A673 (cell line): Measurements from ENCODE around the gene NTRK3. TPM values are rescaled to one million over a fixed set of nuclear protein-coding genes. Genes with fewer than 3 reads are reported as not detected.
"Not testable (repeated sequence)": the region's sequence is repeated elsewhere in the genome, so short reads cannot be mapped to it uniquely, and the experiment has no call there.

Experiments used
- BruUV-seq: library from RNA; stranded (reverse); fragments of 400-500 nt; replicated peaks from 2 replicates; lab custom pipeline; 2021; lab: Mats Ljungman, UMichigan
- CTCF ChIA-PET: fragments of 300-600 bp; sonication (Branson Sonifier 250); formaldehyde crosslinking; loops from one replicate; lab custom pipeline; 2022; ENCODE audit warnings: antibody characterized with exemption; lab: Charles Lee
- POLR2A ChIA-PET: fragments of 300-600 bp; sonication (Branson Sonifier 250); formaldehyde crosslinking; loops from one replicate; lab custom pipeline; 2022; ENCODE audit warnings: antibody characterized with exemption; ENCODE audit not compliant: low non-redundant PET; lab: Charles Lee
- DNase-seq: peaks from one replicate; pipeline ENCODE4 v3.0.0-alpha.2; 2015; ENCODE audit warnings: low spot score
- H3K27ac ChIP-seq: fragments of 200-600 bp; sonication (generic); 2 replicates; pipeline ENCODE4 v1.5.1; 2016; ENCODE audit warnings: mixed run types, low read depth, mild to moderate bottlenecking, mixed read lengths, antibody characterized with exemption, low read length; ENCODE audit not compliant: poor library complexity, severe bottlenecking
- H3K27me3 ChIP-seq: fragments of 200-600 bp; sonication (generic); replicated peaks from 2 replicates; pipeline ENCODE4 v1.6.1; 2017; ENCODE audit warnings: mixed run types, low read depth, mild to moderate bottlenecking, mixed read lengths, antibody characterized with exemption, low read length; ENCODE audit not compliant: insufficient read depth, poor library complexity
- H3K36me3 ChIP-seq: fragments of 200-600 bp; sonication (generic); 2 replicates; pipeline ENCODE4 v1.6.1; 2016; ENCODE audit warnings: mixed run types, mild to moderate bottlenecking, mixed read lengths, antibody characterized with exemption, low read length; ENCODE audit not compliant: insufficient read depth, poor library complexity, severe bottlenecking
- H3K4me1 ChIP-seq: fragments of 200-600 bp; sonication (generic); 2 replicates; pipeline ENCODE4 v1.6.1; 2017; ENCODE audit warnings: mixed run types, mild to moderate bottlenecking, mixed read lengths, antibody characterized with exemption, low read length; ENCODE audit not compliant: insufficient read depth, poor library complexity, severe bottlenecking
- H3K4me3 ChIP-seq: fragments of 200-600 bp; sonication (generic); 2 replicates; pipeline ENCODE4 v1.5.1; 2016; ENCODE audit warnings: low read depth, mixed run types, mild to moderate bottlenecking, mixed read lengths, low read length; ENCODE audit not compliant: poor library complexity, severe bottlenecking
- H3K9me3 ChIP-seq: fragments of 200-600 bp; sonication (generic); 2 replicates; pipeline ENCODE4 v1.6.1; 2016; ENCODE audit warnings: mixed run types, low read depth, mild to moderate bottlenecking, mixed read lengths, antibody characterized with exemption, low read length; ENCODE audit not compliant: poor library complexity, severe bottlenecking
- EZH2 ChIP-seq: fragments of 200-600 bp; sonication (generic); IDR thresholded peaks from 2 replicates; pipeline ENCODE4 v1.6.1; 2017; ENCODE audit warnings: borderline replicate concordance, low read depth, mild to moderate bottlenecking, mixed read lengths, antibody characterized with exemption, low read length; ENCODE audit not compliant: poor library complexity, severe bottlenecking
- intact Hi-C: fragments of 100-400 bp; cut with micrococcal nuclease; formaldehyde crosslinking; loops from one replicate; pipeline ENCODE4 v1.10.0; 2022; ENCODE audit not compliant: unreplicated experiment
- total RNA-seq: library from RNA; stranded (reverse); gene quantifications from 2 replicates; pipeline ENCODE4 v1.2.3, GENCODE V29; 2021
- TF ChIP-seq, protein P1 (sequence below): fragments of 300-800, 200-600 bp; sonication (generic); conservative IDR thresholded peaks from 2 replicates; pipeline ENCODE4 v1.5.1; 2017; ENCODE audit warnings: low read depth, mild to moderate bottlenecking, antibody characterized with exemption, low read length, moderate library complexity, mixed read lengths

Gene NTRK3
- total RNA-seq, 1 experiment from 2014 or later = not detected

DNA sequence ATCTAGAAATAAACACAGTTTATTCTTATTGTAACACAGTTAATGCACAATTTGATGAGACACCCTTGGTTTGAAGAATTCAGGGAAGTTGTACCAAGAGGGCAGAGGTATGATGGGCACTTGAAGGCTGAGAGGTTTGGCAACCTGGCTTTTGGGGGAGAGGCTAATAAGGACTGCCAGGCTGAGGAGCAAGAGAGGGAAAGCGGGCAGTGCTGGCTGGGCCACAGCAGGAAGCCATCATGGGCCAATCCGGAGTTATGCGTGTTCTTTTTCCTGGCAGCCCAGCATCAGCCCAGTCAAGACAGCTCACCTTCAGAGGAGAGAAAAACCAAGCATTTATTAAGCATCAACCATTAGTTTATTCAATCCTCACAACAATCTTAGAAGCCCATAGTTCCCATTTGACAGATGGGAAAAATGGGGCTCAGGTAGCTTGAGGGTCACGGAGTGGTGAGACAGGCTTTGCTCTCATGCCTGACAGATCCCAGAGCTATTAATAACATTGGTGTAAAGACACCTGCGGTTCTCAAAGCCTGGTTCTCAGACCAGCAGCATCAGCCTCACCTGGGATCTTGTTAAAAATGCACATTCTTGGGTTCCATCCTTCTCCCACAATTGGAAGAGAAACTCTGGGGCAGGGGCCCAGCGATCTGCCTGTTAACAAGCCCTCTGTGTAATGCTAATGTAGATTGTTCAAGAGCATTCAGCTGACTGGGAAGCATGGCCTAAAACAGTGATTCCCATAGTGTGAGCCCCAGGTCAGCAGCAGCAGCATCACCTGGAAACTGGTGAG lies 183.7 kb downstream of the NTRK3 start:
- ChIA-PET POLR2A (no interaction called here), CTCF (no interaction called here)
- DNase-seq = no peak
- no peak overlapping the region for H3K27ac ChIP-seq
- no TSS peak for BruUV-seq
- intact Hi-C loops = no loop called here
- peaks cover 21% of the 10 kb centered on the region for H3K27me3 ChIP-seq
- H3K4me1 ChIP-seq = no peaks in the 10 kb centered on the region
- TF ChIP-seq EZH2 = no peak
- TF ChIP-seq, protein P1, sequence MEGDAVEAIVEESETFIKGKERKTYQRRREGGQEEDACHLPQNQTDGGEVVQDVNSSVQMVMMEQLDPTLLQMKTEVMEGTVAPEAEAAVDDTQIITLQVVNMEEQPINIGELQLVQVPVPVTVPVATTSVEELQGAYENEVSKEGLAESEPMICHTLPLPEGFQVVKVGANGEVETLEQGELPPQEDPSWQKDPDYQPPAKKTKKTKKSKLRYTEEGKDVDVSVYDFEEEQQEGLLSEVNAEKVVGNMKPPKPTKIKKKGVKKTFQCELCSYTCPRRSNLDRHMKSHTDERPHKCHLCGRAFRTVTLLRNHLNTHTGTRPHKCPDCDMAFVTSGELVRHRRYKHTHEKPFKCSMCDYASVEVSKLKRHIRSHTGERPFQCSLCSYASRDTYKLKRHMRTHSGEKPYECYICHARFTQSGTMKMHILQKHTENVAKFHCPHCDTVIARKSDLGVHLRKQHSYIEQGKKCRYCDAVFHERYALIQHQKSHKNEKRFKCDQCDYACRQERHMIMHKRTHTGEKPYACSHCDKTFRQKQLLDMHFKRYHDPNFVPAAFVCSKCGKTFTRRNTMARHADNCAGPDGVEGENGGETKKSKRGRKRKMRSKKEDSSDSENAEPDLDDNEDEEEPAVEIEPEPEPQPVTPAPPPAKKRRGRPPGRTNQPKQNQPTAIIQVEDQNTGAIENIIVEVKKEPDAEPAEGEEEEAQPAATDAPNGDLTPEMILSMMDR = no peak
- no peaks in the 10 kb centered on the region for H3K9me3 ChIP-seq
- H3K4me3 ChIP-seq = no peak overlapping the region
- H3K36me3 ChIP-seq = no peaks in the 10 kb centered on the region

DNA sequence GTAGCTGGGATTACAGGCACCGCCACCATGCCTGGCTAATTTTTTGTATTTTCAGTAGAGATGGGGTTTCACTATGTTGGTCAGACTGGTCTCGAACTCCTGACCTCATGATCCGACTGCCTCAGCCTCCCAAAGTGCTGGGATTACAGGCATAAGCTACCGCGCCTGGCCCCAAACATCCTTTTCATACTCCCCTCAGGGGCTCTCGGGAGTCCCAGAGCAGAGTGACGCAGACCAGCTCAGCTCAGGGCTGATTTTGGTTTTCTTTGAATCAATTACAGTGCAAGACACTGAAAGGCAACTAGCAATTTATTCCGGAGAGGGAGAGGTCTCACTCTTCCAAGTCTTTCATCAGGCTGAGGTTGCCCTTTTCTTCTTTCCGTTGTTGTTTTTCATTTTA lies 184.4 kb downstream of the NTRK3 start:
- H3K9me3 ChIP-seq, BruUV-seq, H3K4me3 ChIP-seq, H3K27ac ChIP-seq, H3K36me3 ChIP-seq, POLR2A ChIA-PET, intact Hi-C loops, H3K4me1 ChIP-seq, DNase-seq, CTCF ChIA-PET: not testable (repeated sequence)
- peaks cover 21% of the 10 kb centered on the region for H3K27me3 ChIP-seq

DNA sequence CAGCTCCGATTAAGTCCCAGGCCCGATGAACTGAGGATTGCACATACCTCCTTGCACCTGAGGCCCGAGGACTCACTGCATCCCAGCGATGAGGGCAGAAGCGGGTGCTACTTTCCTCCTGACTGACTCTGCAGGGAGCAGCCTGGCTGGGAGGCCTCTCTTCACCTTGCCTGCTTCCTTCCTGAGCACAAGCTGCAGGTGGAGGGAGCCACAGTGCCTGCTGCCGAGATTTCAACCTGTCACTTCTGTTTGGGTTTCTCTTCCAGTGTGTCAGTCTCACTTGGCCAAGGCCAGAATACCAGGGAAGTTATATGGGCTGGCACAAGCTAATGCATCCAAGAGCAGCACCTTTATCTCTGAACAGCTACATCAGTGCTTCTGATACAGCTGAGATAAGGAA lies 185.4 kb downstream of the NTRK3 start:
- no peaks in the 10 kb centered on the region for H3K9me3 ChIP-seq
- CTCF ChIA-PET = no interaction called here
- no peak for DNase-seq

More for the DNA sequence above, 185.4 kb downstream of the NTRK3 start:
- intact Hi-C loops = no loop called here
- BruUV-seq = no TSS peak
- TF ChIP-seq, protein P1 = no peak
- TF ChIP-seq EZH2 = no peak
- no peaks in the 10 kb centered on the region for H3K4me1 ChIP-seq
- H3K27ac ChIP-seq = no peak overlapping the region
- H3K4me3 ChIP-seq = no peak overlapping the region
- peaks cover 21% of the 10 kb centered on the region for H3K27me3 ChIP-seq
- POLR2A ChIA-PET = no interaction called here
- no peaks in the 10 kb centered on the region for H3K36me3 ChIP-seq
